Natural killer cell (primary cell): ENCODE results near the gene CMC4. TPM values are rescaled to one million over a fixed set of nuclear protein-coding genes. Genes with fewer than 3 reads are reported as not detected.

Experiments
- ATAC-seq, 3 donors: fragments of 150-1000 bp in 2 of 3; fragments of 200-7000 bp in 1 of 3; cut with Tn5 transposase; 1 replicate in 1 of 3; 2 replicates in 2 of 3; pipeline ENCODE4 v1.10.0; 2021; ENCODE audit warnings: mild to moderate bottlenecking in 2 of 3, moderate library complexity in 2 of 3
- DNase-seq, 2 donors: peaks; one replicate each; pipeline versions ENCODE4 v3.0.0 to v3.0.0-alpha.2; 2013 to 2021; ENCODE audit warnings: mixed read lengths in 1 of 2
- H3K27ac ChIP-seq: one replicate; pipeline ENCODE4 v1.5.1; 2013; ENCODE audit warnings: mild to moderate bottlenecking, low read length
- H3K27me3 ChIP-seq: one replicate; pipeline ENCODE4 v1.6.1; 2013; ENCODE audit warnings: low read length; ENCODE audit not compliant: control insufficient read depth, insufficient read depth
- H3K36me3 ChIP-seq: one replicate; pipeline ENCODE4 v1.6.1; 2013; ENCODE audit warnings: low read length; ENCODE audit not compliant: control insufficient read depth, insufficient read depth
- H3K4me1 ChIP-seq: one replicate; pipeline ENCODE4 v1.6.1; 2013; ENCODE audit warnings: low read length; ENCODE audit not compliant: control insufficient read depth, insufficient read depth
- H3K4me3 ChIP-seq: one replicate; pipeline ENCODE4 v1.5.1; 2013; ENCODE audit warnings: low read length
- H3K9me3 ChIP-seq: one replicate; pipeline ENCODE4 v1.6.1; 2013; ENCODE audit warnings: low read length; ENCODE audit not compliant: control insufficient read depth, insufficient read depth
- H3K27ac Mint-ChIP-seq, 2 donors: one replicate each; pipeline ENCODE4 v1.8.0; 2022; ENCODE audit warnings: mild to moderate bottlenecking in 2 of 2, mixed read lengths in 2 of 2, moderate library complexity in 1 of 2
- H3K27me3 Mint-ChIP-seq, 2 donors: one replicate each; pipeline ENCODE4 v1.8.0; 2022; ENCODE audit warnings: low read depth in 2 of 2, mixed read lengths in 2 of 2
- H3K36me3 Mint-ChIP-seq: one replicate; pipeline ENCODE4 v1.8.0; 2022; ENCODE audit warnings: mixed read lengths
- H3K4me1 Mint-ChIP-seq, 2 donors: one replicate each; pipeline ENCODE4 v1.8.0; 2022; ENCODE audit warnings: mixed read lengths in 2 of 2
- H3K4me3 Mint-ChIP-seq: one replicate; pipeline ENCODE4 v1.8.0; 2022; ENCODE audit warnings: mild to moderate bottlenecking, moderate library complexity, mixed read lengths
- H3K9me3 Mint-ChIP-seq, 2 donors: one replicate each; pipeline ENCODE4 v1.8.0; 2022; ENCODE audit warnings: mixed read lengths in 2 of 2
- WGBS: methylation state at CpG from one replicate; pipeline ENCODE4 v1.1.7; 2013; ENCODE audit warnings: missing lambda C conversion rate; ENCODE audit not compliant: insufficient coverage; 5-methylcytosine and 5-hydroxymethylcytosine counted together
- intact Hi-C: fragments of 100-400 bp; cut with micrococcal nuclease; formaldehyde crosslinking; loops from one replicate; pipeline ENCODE4 v1.14.2; 2022
- total RNA-seq, 4 donors: library from RNA; stranded (reverse); fragments of 120-200 nt in 1 of 4; gene quantifications; one replicate each; pipeline versions ENCODE4 v1.2.3 to v1.2.4, GENCODE V29; 2013 to 2022
- TF ChIP-seq, protein P1 (sequence below): fragments of 200-600 bp; IDR thresholded peaks from one replicate; pipeline ENCODE4 v1.8.0; 2022; ENCODE audit warnings: antibody characterized with exemption

CMC4 gene
- total RNA-seq, 3 donors from 2014 or later (not counting 1 experiment from before 2014, with no cell fraction given) = 2.7 to 9.2 (median 5.2) TPM

GRCh38 chrX:155070663-155070974 lies 317 bp downstream of the CMC4 start:
- H3K4me1 ChIP-seq = peaks cover 21% of the 10 kb centered on the region
- peak overlapping the region; percentile 83 to 89 for H3K27ac Mint-ChIP-seq
- H3K27me3 Mint-ChIP-seq = no peaks in the 10 kb centered on the region
- ATAC-seq (peak in 1 of 3 donors; percentile 8), DNase-seq (no peak)
- no peaks in the 10 kb centered on the region for H3K9me3 Mint-ChIP-seq
- peaks cover 8% of the 10 kb centered on the region for H3K36me3 ChIP-seq
- H3K27ac ChIP-seq = peak overlapping the region; percentile 98
- WGBS = 0% methylated on average over 16 of the region's 16 CpGs
- H3K4me1 Mint-ChIP-seq = peaks cover 12 to 37% of the 10 kb centered on the region in 2 donors
- TF ChIP-seq, protein P1, sequence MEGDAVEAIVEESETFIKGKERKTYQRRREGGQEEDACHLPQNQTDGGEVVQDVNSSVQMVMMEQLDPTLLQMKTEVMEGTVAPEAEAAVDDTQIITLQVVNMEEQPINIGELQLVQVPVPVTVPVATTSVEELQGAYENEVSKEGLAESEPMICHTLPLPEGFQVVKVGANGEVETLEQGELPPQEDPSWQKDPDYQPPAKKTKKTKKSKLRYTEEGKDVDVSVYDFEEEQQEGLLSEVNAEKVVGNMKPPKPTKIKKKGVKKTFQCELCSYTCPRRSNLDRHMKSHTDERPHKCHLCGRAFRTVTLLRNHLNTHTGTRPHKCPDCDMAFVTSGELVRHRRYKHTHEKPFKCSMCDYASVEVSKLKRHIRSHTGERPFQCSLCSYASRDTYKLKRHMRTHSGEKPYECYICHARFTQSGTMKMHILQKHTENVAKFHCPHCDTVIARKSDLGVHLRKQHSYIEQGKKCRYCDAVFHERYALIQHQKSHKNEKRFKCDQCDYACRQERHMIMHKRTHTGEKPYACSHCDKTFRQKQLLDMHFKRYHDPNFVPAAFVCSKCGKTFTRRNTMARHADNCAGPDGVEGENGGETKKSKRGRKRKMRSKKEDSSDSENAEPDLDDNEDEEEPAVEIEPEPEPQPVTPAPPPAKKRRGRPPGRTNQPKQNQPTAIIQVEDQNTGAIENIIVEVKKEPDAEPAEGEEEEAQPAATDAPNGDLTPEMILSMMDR = no peak
- intact Hi-C loops = loop anchor here (2.0 kb wide), 1 partner anchor 44 kb away; the partner anchor contains the start of gene FUNDC2
- H3K36me3 Mint-ChIP-seq = no peaks in the 10 kb centered on the region
- H3K4me3 Mint-ChIP-seq = peak overlapping the region; percentile 85
- H3K27me3 ChIP-seq = no peaks in the 10 kb centered on the region
- H3K9me3 ChIP-seq = no peaks in the 10 kb centered on the region
- peak overlapping the region; percentile 93 for H3K4me3 ChIP-seq

DNA sequence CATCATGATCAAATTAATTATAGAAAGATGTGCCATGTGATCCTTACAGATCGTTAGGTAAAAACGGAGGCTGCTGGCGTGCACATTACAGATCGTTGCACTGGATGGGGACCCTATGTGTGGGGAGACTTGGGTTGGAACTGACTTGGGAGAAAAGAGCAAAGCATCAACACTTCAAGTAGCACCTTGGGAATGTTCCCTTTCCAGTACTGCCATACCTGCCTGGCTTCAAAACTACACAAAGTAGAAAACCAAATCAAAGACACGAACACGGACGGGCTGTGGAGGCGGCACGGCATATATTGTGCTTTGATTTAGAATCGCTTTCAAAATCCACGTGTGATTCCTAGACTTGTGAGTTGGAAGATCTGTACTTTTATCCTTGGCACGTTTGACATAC lies 898 bp downstream of the CMC4 start:
- TF ChIP-seq, protein P1 = no peak
- H3K27ac ChIP-seq = peak overlapping the region; percentile 98
- intact Hi-C loops = loop anchor here (2.0 kb wide), 1 partner anchor 43 kb away; the partner anchor contains the start of gene FUNDC2
- peak overlapping the region; percentile 83 to 89 for H3K27ac Mint-ChIP-seq
- H3K9me3 ChIP-seq = no peaks in the 10 kb centered on the region
- H3K4me1 ChIP-seq = peaks cover 21% of the 10 kb centered on the region
- H3K36me3 Mint-ChIP-seq = no peaks in the 10 kb centered on the region
- no peaks in the 10 kb centered on the region for H3K27me3 ChIP-seq
- DNase-seq = no peak
- peak overlapping the region; percentile 93 for H3K4me3 ChIP-seq
- H3K4me1 Mint-ChIP-seq = peaks cover 12 to 31% of the 10 kb centered on the region in 2 donors
- no peak for ATAC-seq
- H3K9me3 Mint-ChIP-seq = no peaks in the 10 kb centered on the region
- no peaks in the 10 kb centered on the region for H3K27me3 Mint-ChIP-seq
- 0% methylated on average over 6 of the region's 12 CpGs for WGBS
- peak overlapping the region; percentile 85 for H3K4me3 Mint-ChIP-seq
- peaks cover 5% of the 10 kb centered on the region for H3K36me3 ChIP-seq

DNA sequence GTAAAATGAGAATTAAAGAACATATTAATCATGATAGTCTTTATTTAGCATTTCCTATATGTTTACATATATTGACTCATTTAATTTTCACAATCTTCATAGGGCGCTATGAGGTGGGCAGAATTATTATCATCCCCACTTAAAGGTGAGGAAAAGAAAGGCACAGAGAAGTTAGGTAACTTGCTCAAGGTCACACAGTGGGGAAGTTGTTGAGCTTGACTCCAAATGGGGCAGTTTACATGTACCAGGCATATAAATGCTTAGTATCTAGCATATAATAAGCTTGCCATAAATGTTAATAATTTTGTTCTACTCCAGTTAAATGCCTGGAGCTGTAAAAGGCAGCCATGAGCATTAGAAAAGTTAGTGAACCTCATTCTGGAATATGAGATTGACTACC lies 1.5 kb downstream of the CMC4 start:
- no peak overlapping the region for H3K27ac ChIP-seq
- Mint-ChIP-seq H3K4me1 (peaks cover 12 to 29% of the 10 kb centered on the region in 2 donors), H3K36me3 (no peaks in the 10 kb centered on the region), H3K4me3 (peak overlapping the region; percentile 85), H3K27me3 (no peaks in the 10 kb centered on the region), H3K9me3 (no peaks in the 10 kb centered on the region), H3K27ac (peak overlapping the region in 1 of 2 donors; percentile 83)
- H3K27me3 ChIP-seq = no peaks in the 10 kb centered on the region
- peaks cover 5% of the 10 kb centered on the region for H3K36me3 ChIP-seq
- DNase-seq (no peak), ATAC-seq (no peak)
- no peak overlapping the region for H3K4me3 ChIP-seq
- WGBS = no CpG with 5 or more reads among the region's 1 CpG
- H3K9me3 ChIP-seq = no peaks in the 10 kb centered on the region
- H3K4me1 ChIP-seq = peaks cover 21% of the 10 kb centered on the region
- intact Hi-C loops = no loop called here
- TF ChIP-seq, protein P1 = no peak

DNA sequence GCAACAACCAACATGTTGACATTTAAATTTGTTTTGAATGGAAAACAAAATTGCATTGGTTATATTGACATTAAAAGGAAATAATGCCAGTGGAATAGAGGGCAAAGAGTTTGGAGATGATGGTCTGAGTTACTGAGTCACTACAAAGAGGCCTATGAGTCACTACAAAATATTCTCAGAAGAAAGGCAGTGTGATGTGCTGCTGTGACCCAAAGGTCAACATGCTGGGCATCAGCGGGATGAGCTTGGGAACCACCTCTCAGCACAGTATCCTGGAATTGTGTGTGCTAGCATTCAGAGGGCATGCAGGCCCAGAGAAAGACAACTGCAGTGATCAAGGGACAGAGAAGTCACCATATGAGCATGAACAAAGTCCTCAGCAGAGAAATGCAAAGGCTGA lies 2.8 kb downstream of the CMC4 start:
- H3K4me3 ChIP-seq = no peak overlapping the region
- Mint-ChIP-seq H3K9me3 (no peaks in the 10 kb centered on the region), H3K27me3 (no peaks in the 10 kb centered on the region), H3K4me1 (peaks cover 12 to 18% of the 10 kb centered on the region in 2 donors), H3K4me3 (no peak overlapping the region), H3K27ac (no peak overlapping the region), H3K36me3 (no peaks in the 10 kb centered on the region)
- H3K9me3 ChIP-seq = no peaks in the 10 kb centered on the region
- no peaks in the 10 kb centered on the region for H3K27me3 ChIP-seq
- no peaks in the 10 kb centered on the region for H3K36me3 ChIP-seq
- H3K4me1 ChIP-seq = peaks cover 21% of the 10 kb centered on the region
- TF ChIP-seq, protein P1 = no peak
- no peak overlapping the region for H3K27ac ChIP-seq
- intact Hi-C loops = no loop called here
- WGBS = 91% methylated on average over 1 of the region's 1 CpG
- DNase-seq (no peak), ATAC-seq (no peak)
